Measurements from ENCODE around the gene RAPGEF4. TPM values are rescaled to one million over a fixed set of nuclear protein-coding genes. Genes with fewer than 3 reads are reported as not detected.

RAPGEF4 gene
- total RNA-seq, 2 donors from 2014 or later: 1.4 to 2.2 TPM

GRCh38 chr2:172985139-172985892 lies 249.7 kb downstream of the RAPGEF4 start:
- H3K36me3 Mint-ChIP-seq (ENCODE audit: low read depth): no peaks in the 10 kb centered on the region
- H3K27me3 Mint-ChIP-seq: peaks cover 17% of the 10 kb centered on the region
- no peak overlapping the region for H3K27ac Mint-ChIP-seq
- no peak overlapping the region for H3K4me3 Mint-ChIP-seq
- peak; percentile 74 for ATAC-seq (replicated peaks)
- H3K4me1 Mint-ChIP-seq: peaks cover 6% of the 10 kb centered on the region
- no peaks in the 10 kb centered on the region for H3K9me3 Mint-ChIP-seq

- ATAC-seq (replicated peaks): peak; percentile 48
- Mint-ChIP-seq H3K4me3 (no peak overlapping the region), H3K4me1 (peaks cover 6% of the 10 kb centered on the region), H3K9me3 (no peaks in the 10 kb centered on the region), H3K27me3 (peaks cover 17% of the 10 kb centered on the region), H3K36me3 (ENCODE audit: low read depth) (no peaks in the 10 kb centered on the region), H3K27ac (no peak overlapping the region)
These were observed 250.4 kb downstream of the RAPGEF4 start for GRCh38 chr2:172986040-172986439.

DNA sequence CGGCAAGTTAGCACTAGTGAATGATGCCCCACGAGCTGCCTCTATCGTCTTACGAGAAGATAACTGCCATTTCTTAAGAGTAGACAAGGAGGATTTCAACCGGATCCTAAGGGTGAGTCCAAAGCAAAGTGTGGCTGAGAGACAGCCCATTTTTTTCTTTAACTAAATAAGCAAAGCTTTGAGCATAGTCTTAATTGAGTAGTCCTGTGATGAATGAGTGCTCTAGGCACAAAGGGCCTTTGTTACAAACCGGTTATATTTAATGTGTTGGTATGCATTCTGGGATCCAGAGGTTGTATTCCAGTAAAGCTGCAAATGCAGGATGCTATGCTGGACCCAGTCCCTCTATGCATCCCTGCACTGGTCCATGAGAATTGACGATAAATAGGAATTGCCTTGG lies 253.1 kb downstream of the RAPGEF4 start:
- Mint-ChIP-seq H3K4me1 (peaks cover 6% of the 10 kb centered on the region), H3K27me3 (peaks cover 12% of the 10 kb centered on the region), H3K27ac (no peak overlapping the region), H3K4me3 (no peak overlapping the region), H3K36me3 (ENCODE audit: low read depth) (no peaks in the 10 kb centered on the region), H3K9me3 (no peaks in the 10 kb centered on the region)
- ATAC-seq (replicated peaks): no peak

DNA sequence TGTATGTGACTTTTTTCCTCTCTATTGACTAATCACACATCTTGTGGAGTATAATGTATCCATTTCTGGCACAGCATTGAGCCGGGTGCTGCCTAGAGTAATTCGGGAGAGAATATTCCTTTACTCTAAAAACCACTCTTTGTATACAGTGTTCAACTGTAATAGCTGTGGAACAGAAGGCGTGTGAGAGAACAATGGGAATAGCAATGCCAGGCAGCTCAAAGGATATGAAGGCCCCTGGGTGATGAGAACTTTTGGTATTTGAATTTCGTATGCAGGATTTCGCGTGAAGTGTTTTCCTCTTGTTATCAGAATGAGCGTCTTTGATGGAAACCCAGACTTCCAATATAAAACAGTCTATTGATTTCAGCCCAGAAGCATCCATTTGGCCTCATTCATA lies 255.4 kb downstream of the RAPGEF4 start:
- no peaks in the 10 kb centered on the region for H3K9me3 Mint-ChIP-seq
- H3K36me3 Mint-ChIP-seq (ENCODE audit: low read depth): no peaks in the 10 kb centered on the region
- H3K4me1 Mint-ChIP-seq: peaks cover 2% of the 10 kb centered on the region
- no peak overlapping the region for H3K4me3 Mint-ChIP-seq
- peaks cover 9% of the 10 kb centered on the region for H3K27me3 Mint-ChIP-seq
- H3K27ac Mint-ChIP-seq: no peak overlapping the region
- no peak for ATAC-seq (replicated peaks)

GRCh38 chr2:172993139-172993538 lies 257.5 kb downstream of the RAPGEF4 start:
- H3K9me3 Mint-ChIP-seq: peaks cover 2% of the 10 kb centered on the region
- no peaks in the 10 kb centered on the region for H3K36me3 Mint-ChIP-seq (ENCODE audit: low read depth)
- no peak overlapping the region for H3K27ac Mint-ChIP-seq
- ATAC-seq (replicated peaks): no peak
- H3K4me3 Mint-ChIP-seq: no peak overlapping the region
- no peaks in the 10 kb centered on the region for H3K4me1 Mint-ChIP-seq
- peaks cover 19% of the 10 kb centered on the region for H3K27me3 Mint-ChIP-seq

DNA sequence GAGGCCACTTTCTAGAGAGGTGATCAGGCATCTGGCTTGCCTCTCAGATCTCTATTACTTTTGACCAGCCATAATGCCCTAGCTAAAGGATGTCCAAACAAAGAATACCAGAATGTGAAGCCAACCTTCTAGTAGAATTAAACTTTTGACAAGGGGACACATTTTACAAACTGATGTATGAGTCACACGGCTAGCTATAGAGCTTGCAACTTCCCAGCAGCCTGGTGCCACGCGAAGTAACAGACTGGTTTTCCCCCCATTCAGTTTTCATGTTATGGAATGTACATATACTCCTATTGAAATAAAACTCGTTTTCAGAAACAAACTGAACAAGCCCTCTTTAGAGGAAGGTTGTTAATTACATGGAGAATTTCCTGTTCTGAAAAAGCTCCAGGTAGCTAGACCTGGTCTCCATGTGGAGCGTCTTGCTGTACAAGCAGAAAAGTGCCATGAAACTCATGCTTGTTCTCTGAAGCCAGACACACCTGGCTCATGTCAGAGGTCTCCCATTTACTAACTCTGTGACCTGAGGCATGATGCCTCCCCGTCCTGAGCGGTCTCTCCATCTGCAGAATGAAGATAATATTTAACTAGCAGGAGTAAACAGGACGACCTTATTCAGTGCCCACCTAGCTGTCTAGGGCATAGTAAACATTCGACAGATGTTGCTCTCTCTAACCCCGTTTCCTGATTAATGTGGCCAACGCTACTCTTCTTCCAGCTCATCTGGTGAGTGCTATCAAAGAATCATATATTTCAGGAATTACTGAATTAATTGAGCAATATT lies 258.5 kb downstream of the RAPGEF4 start:
- H3K4me1 Mint-ChIP-seq: no peaks in the 10 kb centered on the region
- H3K27ac Mint-ChIP-seq: no peak overlapping the region
- no peaks in the 10 kb centered on the region for H3K36me3 Mint-ChIP-seq (ENCODE audit: low read depth)
- no peak overlapping the region for H3K4me3 Mint-ChIP-seq
- H3K9me3 Mint-ChIP-seq: peaks cover 4% of the 10 kb centered on the region
- H3K27me3 Mint-ChIP-seq: peaks cover 21% of the 10 kb centered on the region
- ATAC-seq (replicated peaks): no peak

- Mint-ChIP-seq H3K27me3 (peaks cover 19% of the 10 kb centered on the region), H3K27ac (no peak overlapping the region), H3K4me3 (no peak overlapping the region), H3K9me3 (peaks cover 4% of the 10 kb centered on the region), H3K4me1 (no peaks in the 10 kb centered on the region), H3K36me3 (ENCODE audit: low read depth) (no peaks in the 10 kb centered on the region)
- ATAC-seq (replicated peaks): no peak
These were observed 259.2 kb downstream of the RAPGEF4 start for GRCh38 chr2:172994864-172995263.

DNA sequence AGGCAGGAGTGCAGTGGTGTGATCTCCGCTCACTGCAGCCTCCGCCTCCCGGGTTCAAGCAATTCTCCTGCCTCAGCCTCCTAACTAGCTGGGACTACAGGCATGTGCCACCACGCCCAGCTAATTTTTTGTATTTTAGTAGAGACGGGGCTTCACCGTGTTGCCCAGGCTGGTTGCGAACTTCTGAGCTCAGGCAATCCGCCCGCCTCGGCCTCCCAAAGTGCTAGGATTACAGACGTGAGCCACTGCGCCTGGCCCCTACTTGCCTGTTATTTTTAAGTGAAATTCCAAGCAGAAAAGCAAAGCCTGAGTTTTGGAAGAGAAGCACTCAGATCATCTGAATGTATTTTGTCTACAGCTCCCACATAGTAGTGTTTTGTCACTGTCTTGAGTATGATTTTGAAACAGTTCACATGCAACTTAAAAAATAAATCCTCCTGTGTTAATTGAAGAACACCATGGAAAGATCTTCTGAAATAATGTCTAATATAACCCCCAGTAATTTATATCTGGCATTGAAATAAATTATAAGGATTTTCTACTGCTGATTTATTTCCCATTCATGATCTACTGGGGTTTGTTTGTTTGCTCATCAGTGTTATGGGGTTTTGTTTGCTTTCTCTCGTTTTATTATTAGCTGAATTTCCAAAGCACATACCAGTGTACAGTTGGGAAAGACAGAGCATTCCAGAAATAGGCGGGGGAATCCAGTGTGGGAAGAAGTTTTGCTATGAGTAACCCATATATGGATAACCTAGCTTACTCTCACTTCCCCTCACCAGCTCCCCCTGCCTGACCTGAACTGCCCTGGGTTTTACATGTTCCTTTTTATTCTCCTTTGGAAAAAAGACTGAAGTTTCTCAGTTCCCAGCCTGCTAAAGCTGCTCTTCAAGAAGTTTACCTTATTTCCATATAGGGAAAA lies 259.9 kb downstream of the RAPGEF4 start:
- Mint-ChIP-seq H3K36me3 (ENCODE audit: low read depth) (no peaks in the 10 kb centered on the region), H3K27me3 (peaks cover 22% of the 10 kb centered on the region), H3K4me1 (no peaks in the 10 kb centered on the region), H3K9me3 (peaks cover 4% of the 10 kb centered on the region), H3K4me3 (no peak overlapping the region), H3K27ac (no peak overlapping the region)
- no peak for ATAC-seq (replicated peaks)

- no peaks in the 10 kb centered on the region for H3K36me3 Mint-ChIP-seq (ENCODE audit: low read depth)
- H3K27ac Mint-ChIP-seq: no peak overlapping the region
- ATAC-seq (replicated peaks): no peak
- H3K9me3 Mint-ChIP-seq: peaks cover 4% of the 10 kb centered on the region
- H3K4me1 Mint-ChIP-seq: no peaks in the 10 kb centered on the region
- peaks cover 24% of the 10 kb centered on the region for H3K27me3 Mint-ChIP-seq
- H3K4me3 Mint-ChIP-seq: no peak overlapping the region
These were observed 260.8 kb downstream of the RAPGEF4 start for GRCh38 chr2:172996387-172996961.

DNA sequence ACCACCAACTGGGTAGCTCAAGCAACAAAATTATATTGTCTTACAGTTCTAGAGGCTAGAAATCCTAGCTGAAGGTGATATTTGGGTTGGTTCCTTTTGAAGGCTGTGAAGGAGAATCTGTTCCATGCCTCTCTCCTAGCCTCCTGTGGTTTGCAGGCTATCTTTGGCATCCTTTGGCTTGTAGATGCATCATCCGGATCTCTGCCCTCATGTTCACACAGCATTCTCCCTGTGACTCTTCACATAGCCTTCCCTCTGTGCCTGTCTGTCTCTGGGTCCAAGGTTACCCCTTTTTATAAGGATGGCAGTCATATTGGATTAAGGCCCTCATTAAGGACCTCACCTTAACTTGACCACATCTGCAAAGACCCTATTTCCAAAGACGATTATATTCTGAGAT lies 261.4 kb downstream of the RAPGEF4 start:
- Mint-ChIP-seq H3K9me3 (peaks cover 4% of the 10 kb centered on the region), H3K27me3 (peaks cover 25% of the 10 kb centered on the region), H3K36me3 (ENCODE audit: low read depth) (no peaks in the 10 kb centered on the region), H3K4me1 (no peaks in the 10 kb centered on the region), H3K27ac (no peak overlapping the region), H3K4me3 (no peak overlapping the region)
- no peak for ATAC-seq (replicated peaks)

DNA sequence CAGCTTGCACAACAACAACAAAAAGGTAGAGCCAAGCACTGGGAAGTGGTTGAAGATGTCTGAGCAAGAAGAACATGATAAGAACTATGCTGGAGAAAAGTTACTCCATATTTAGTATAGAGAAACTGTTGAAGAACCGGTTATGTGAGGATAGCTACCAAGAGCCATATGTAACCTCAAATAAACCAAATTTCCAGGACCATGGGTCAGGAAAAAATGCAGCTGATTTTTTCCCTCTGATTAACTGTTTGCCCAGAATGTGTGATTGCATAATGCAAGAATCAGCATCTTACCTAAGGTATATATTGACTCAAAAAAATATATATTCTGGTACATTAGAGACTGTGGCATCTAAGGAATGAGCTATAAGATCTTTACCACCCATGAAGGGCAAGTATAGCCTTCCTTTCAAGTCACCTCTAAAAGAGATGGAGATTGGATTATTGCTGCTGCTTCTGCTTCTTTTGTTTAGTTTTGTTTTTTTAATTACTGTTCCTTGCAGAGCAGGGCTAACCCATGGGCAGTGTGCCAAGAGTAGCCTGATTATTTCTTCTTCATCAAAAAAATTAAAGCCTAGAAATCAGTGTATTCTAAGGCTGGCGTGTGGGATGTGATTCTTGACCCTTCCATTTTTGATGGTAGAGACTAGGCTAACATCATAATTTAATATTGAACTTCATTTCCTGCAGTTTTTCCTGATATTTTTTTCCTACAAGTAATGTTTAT lies 263.1 kb downstream of the RAPGEF4 start:
- no peak for ATAC-seq (replicated peaks)
- Mint-ChIP-seq H3K36me3 (ENCODE audit: low read depth) (no peaks in the 10 kb centered on the region), H3K9me3 (peaks cover 4% of the 10 kb centered on the region), H3K4me1 (no peaks in the 10 kb centered on the region), H3K27ac (no peak overlapping the region), H3K27me3 (peaks cover 27% of the 10 kb centered on the region), H3K4me3 (no peak overlapping the region)

DNA sequence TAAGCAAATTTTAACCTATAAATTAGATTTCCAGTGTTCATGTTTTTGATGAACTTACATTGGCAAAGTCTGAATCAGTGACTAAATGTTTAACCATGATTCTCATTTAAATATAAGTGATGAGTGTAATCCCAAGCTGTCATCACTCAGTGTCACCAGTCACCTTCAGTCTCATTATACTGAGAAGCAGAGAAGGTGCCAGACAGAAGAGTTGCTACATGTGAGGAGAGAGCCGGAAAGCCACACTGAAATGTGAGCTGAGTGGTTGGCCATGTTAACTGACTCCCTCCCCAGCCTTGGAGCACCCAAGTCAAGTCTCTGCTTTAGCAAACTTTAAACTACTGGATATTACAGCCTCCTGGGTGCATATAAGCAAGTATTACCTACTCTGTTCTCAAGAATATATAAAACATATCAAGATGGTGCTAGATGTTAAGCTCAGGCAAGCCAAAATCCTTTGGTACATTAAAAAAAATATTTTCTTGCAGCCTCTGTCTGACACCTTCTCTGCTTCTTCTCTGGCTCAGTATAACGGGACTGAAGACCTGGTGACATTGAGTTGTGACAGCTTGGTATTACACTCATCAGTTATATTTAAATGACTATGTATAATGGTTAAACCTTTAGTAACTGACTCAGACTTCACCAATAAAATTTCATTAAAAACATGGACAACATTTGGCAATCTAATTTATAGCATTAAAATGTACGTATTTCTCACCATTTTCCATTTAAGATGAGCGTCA lies 264.2 kb downstream of the RAPGEF4 start:
- H3K27me3 Mint-ChIP-seq: peaks cover 25% of the 10 kb centered on the region

More for the DNA sequence above, 264.2 kb downstream of the RAPGEF4 start:
- Mint-ChIP-seq H3K9me3 (peaks cover 4% of the 10 kb centered on the region), H3K4me1 (no peaks in the 10 kb centered on the region), H3K4me3 (no peak overlapping the region), H3K36me3 (ENCODE audit: low read depth) (no peaks in the 10 kb centered on the region), H3K27ac (no peak overlapping the region)
- ATAC-seq (replicated peaks): no peak
